ENCODE results near the gene CD8B2.
"Not testable (repeated sequence)": the region's sequence is repeated elsewhere in the genome, so short reads cannot be mapped to it uniquely, and the experiment has no call there.

DNA sequence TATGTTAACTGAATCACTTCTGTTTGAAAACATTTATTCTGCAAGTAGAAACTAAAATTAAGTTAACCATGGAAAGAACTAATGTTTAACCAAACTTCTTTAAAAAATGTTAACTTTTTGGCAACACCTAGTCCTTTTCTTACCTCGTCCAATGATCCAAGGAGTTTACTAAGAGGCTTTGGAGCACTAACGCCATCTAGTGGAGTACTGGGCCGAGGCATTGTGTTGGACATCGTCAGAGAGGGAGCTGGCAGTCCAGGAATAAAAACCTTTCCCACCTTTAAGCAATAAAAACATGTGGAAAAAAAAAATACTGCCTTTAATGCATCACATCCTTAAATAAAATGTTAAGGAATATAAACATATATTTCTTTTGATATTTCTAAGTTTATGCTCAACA lies 16.5 kb upstream of the CD8B2 start:
- TF ChIP-seq EZH2phosphoT487 (IDR thresholded peaks at IDR 0.05; ENCODE audit: low read depth) = not testable (repeated sequence)
- TF ChIP-seq, protein P1, sequence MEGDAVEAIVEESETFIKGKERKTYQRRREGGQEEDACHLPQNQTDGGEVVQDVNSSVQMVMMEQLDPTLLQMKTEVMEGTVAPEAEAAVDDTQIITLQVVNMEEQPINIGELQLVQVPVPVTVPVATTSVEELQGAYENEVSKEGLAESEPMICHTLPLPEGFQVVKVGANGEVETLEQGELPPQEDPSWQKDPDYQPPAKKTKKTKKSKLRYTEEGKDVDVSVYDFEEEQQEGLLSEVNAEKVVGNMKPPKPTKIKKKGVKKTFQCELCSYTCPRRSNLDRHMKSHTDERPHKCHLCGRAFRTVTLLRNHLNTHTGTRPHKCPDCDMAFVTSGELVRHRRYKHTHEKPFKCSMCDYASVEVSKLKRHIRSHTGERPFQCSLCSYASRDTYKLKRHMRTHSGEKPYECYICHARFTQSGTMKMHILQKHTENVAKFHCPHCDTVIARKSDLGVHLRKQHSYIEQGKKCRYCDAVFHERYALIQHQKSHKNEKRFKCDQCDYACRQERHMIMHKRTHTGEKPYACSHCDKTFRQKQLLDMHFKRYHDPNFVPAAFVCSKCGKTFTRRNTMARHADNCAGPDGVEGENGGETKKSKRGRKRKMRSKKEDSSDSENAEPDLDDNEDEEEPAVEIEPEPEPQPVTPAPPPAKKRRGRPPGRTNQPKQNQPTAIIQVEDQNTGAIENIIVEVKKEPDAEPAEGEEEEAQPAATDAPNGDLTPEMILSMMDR (IDR thresholded peaks at IDR 0.05; ENCODE audit: low read depth, low read length) = not testable (repeated sequence)

Measured in OCI-LY3 (cell line).